Endodermal cell (in vitro differentiated cells): ENCODE data around the gene KLHL22. TPM values are rescaled to one million over a fixed set of nuclear protein-coding genes. Genes with fewer than 3 reads are reported as not detected.

ENCODE experiments used
- DNase-seq: peaks from one replicate; pipeline ENCODE4 v3.0.0-alpha.2; 2017
- H3K27ac ChIP-seq: 2 replicates; pipeline ENCODE4 v1.5.1; 2013; ENCODE audit warnings: mild to moderate bottlenecking, low read depth, low read length, moderate library complexity
- H3K27me3 ChIP-seq: 2 replicates; pipeline ENCODE4 v1.6.1; 2013; ENCODE audit warnings: mild to moderate bottlenecking, low read length, moderate library complexity; ENCODE audit not compliant: insufficient read depth, control insufficient read depth, poor library complexity, severe bottlenecking
- H3K36me3 ChIP-seq: 2 replicates; pipeline ENCODE4 v1.7.0; 2013; ENCODE audit warnings: mild to moderate bottlenecking, low read length, moderate library complexity; ENCODE audit not compliant: control insufficient read depth, insufficient read depth
- H3K4me1 ChIP-seq: one replicate; pipeline ENCODE4 v1.7.0; 2013; ENCODE audit warnings: low read length; ENCODE audit not compliant: control insufficient read depth, insufficient read depth
- H3K4me3 ChIP-seq: 2 replicates; pipeline ENCODE4 v1.5.1; 2013; ENCODE audit warnings: mild to moderate bottlenecking, low read length, moderate library complexity
- H3K9ac ChIP-seq: 2 replicates; pipeline ENCODE4 v1.6.1; 2013; ENCODE audit warnings: mild to moderate bottlenecking, low read length, moderate library complexity; ENCODE audit not compliant: poor library complexity, severe bottlenecking; ENCODE audit errors: extremely low read depth
- H3K9me3 ChIP-seq: 2 replicates; pipeline ENCODE4 v1.6.1; 2013; ENCODE audit warnings: mild to moderate bottlenecking, low read length, moderate library complexity; ENCODE audit not compliant: control insufficient read depth
- H3K27ac Mint-ChIP-seq: 2 replicates; pipeline ENCODE4 v1.8.0; 2020; ENCODE audit warnings: mixed read lengths
- H3K27me3 Mint-ChIP-seq: 2 replicates; pipeline ENCODE4 v1.8.0; 2021; ENCODE audit warnings: mild to moderate bottlenecking, mixed read lengths; ENCODE audit not compliant: insufficient read depth
- H3K36me3 Mint-ChIP-seq: 2 replicates; pipeline ENCODE4 v1.8.0; 2020; ENCODE audit warnings: low read depth, mixed read lengths
- H3K4me1 Mint-ChIP-seq: 2 replicates; pipeline ENCODE4 v1.8.0; 2020; ENCODE audit warnings: mixed read lengths
- H3K4me3 Mint-ChIP-seq: 2 replicates; pipeline ENCODE4 v1.8.0; 2020; ENCODE audit warnings: mild to moderate bottlenecking, moderate library complexity, mixed read lengths
- H3K9me3 Mint-ChIP-seq: 2 replicates; pipeline ENCODE4 v1.8.0; 2020; ENCODE audit warnings: mild to moderate bottlenecking, mixed read lengths
- CTCF ChIP-seq: fragments of 200-600 bp; sonication (generic); conservative IDR thresholded peaks from 2 replicates; pipeline ENCODE4 v1.5.0; 2021; ENCODE audit warnings: antibody characterized with exemption, mild to moderate bottlenecking
- WGBS, 2 experiments: methylation state at CpG; one replicate each; pipeline versions ENCODE4 v1.1.5 to v1.1.7; 2013; ENCODE audit warnings: missing lambda C conversion rate in 2 of 2, mixed read lengths in 1 of 2; ENCODE audit not compliant: insufficient coverage in 1 of 2, insufficient read length in 1 of 2; 5-methylcytosine and 5-hydroxymethylcytosine counted together
- total RNA-seq, 2 donors: library from RNA; stranded (reverse); fragmentation: NEBNext Ultra II Directional in 1 of 2; extraction: Animal tissue kit (Norgen Biotek cat#: 25700) in 1 of 2; gene quantifications; 2 replicates in 1 of 2; 3 replicates in 1 of 2; pipeline ENCODE4 v1.2.1, GENCODE V29; 2021

Gene KLHL22
- total RNA-seq, 2 donors from 2014 or later = 26.5 to 32.8 TPM

- Histone ChIP-seq H3K4me1 (no peaks in the 10 kb centered on the region), H3K4me3 (no peak overlapping the region), H3K27me3 (peaks cover 30% of the 10 kb centered on the region), H3K9ac (no peak overlapping the region), H3K27ac (no peak overlapping the region), H3K9me3 (no peaks in the 10 kb centered on the region), H3K36me3 (peaks cover 33% of the 10 kb centered on the region)
- Mint-ChIP-seq H3K36me3 (peaks cover 23% of the 10 kb centered on the region), H3K4me3 (no peak overlapping the region), H3K4me1 (peaks cover 9% of the 10 kb centered on the region), H3K27me3 (peaks cover 30% of the 10 kb centered on the region), H3K9me3 (no peaks in the 10 kb centered on the region), H3K27ac (no peak overlapping the region)
- TF ChIP-seq CTCF = no peak
- WGBS, 2 experiments = 88 to 93% methylated on average over 3 to 8 of the region's 8 CpGs
- DNase-seq = no peak
These were observed 68.3 kb downstream of the KLHL22 start for GRCh38 chr22:20427104-20427944.

DNA sequence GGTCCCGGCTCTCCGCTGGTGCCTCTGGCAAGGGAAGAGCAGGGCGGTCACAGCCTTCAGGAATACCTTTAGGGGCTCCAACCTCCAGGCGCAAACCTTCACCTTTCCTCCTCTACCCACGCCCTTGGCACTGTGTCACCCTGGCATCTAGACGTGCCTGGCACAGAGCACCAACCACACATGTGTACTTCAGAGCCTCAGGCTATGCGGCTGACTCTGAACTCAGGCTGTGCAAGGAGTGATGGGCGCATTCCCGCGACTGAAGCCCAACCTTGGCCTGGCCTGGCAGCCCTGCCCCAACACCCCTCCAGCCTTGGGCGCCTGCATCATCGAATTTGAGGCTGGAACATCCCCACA lies 69.4 kb downstream of the KLHL22 start:
- Histone ChIP-seq H3K27ac (no peak overlapping the region), H3K27me3 (peaks cover 19% of the 10 kb centered on the region), H3K4me3 (no peak overlapping the region), H3K9me3 (no peaks in the 10 kb centered on the region), H3K4me1 (no peaks in the 10 kb centered on the region), H3K36me3 (peaks cover 33% of the 10 kb centered on the region), H3K9ac (no peak overlapping the region)
- Mint-ChIP-seq H3K36me3 (peaks cover 23% of the 10 kb centered on the region), H3K4me1 (peaks cover 7% of the 10 kb centered on the region), H3K27me3 (peaks cover 19% of the 10 kb centered on the region), H3K9me3 (no peaks in the 10 kb centered on the region), H3K27ac (no peak overlapping the region), H3K4me3 (no peak overlapping the region)
- no peak for DNase-seq
- 93 to 94% methylated on average over 11 to 12 of the region's 12 CpGs for WGBS, 2 experiments
- TF ChIP-seq CTCF = no peak

DNA sequence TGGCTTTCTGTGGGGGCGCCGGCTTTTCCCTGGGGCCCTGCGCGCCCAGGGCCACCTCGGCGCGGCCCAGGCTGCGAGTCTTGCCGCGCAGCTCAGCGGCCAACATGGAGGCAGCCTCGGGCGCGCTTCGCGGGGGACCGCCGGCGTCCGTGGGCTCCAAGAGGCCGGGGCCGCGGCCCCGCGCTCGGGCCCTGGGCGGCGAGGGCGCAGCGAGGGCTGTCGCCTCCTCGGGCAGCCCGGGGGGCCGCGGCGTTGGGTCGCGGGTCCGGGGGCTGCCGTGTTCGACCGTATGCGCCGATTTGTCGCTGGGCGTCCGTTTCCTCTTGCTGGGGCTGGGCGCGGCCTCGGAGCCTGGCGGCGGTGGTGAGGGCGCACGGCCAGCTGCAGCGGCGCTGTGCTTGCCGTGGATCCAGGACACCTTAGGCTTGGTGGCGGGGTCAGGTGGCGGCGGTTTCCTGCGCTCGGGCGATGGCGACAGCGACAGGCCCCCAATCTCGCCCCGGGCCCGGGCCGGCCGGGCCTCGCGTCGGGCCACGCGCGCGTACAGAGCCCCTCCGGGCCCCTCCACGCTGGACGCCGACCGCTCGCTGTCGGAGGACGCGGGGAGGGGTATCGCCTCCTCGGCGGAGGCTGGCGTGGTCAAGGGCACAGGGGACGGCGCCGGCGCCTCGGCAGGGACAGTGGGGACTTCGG lies 69.9 kb downstream of the KLHL22 start:
- Histone ChIP-seq H3K4me3 (no peak overlapping the region), H3K27ac (no peak overlapping the region), H3K36me3 (peaks cover 33% of the 10 kb centered on the region), H3K9ac (no peak overlapping the region), H3K27me3 (peaks cover 14% of the 10 kb centered on the region), H3K4me1 (no peaks in the 10 kb centered on the region), H3K9me3 (no peaks in the 10 kb centered on the region)
- Mint-ChIP-seq H3K4me3 (no peak overlapping the region), H3K9me3 (no peaks in the 10 kb centered on the region), H3K27me3 (peaks cover 16% of the 10 kb centered on the region), H3K27ac (no peak overlapping the region), H3K36me3 (peaks cover 23% of the 10 kb centered on the region), H3K4me1 (peaks cover 7% of the 10 kb centered on the region)
- WGBS, 2 experiments = 98 to 99% methylated on average over 51 to 96 of the region's 96 CpGs
- no peak for TF ChIP-seq CTCF
- DNase-seq = no peak
